BLaER1 (cell line): ENCODE results near the gene SLC12A8.
A peak's percentile ranks its signal among the peaks of the same experiment; 100 is the strongest.

Experiments used
- H3K27ac ChIP-seq: shearing (Covaris generic); formaldehyde crosslinking; 2 replicates; pipeline ENCODE4 v1.8.1; 2022
- H3K27me3 ChIP-seq: shearing (Covaris generic); formaldehyde crosslinking; 2 replicates; pipeline ENCODE4 v1.8.1; 2022
- H3K36me3 ChIP-seq: shearing (Covaris generic); formaldehyde crosslinking; 2 replicates; pipeline ENCODE4 v1.8.1; 2022
- H3K4me1 ChIP-seq: shearing (Covaris generic); formaldehyde crosslinking; 2 replicates; pipeline ENCODE4 v1.8.1; 2022
- H3K4me2 ChIP-seq: shearing (Covaris generic); formaldehyde crosslinking; 2 replicates; pipeline ENCODE4 v1.8.1; 2022
- H3K4me3 ChIP-seq: shearing (Covaris generic); formaldehyde crosslinking; 2 replicates; pipeline ENCODE4 v1.8.1; 2022
- H3K9ac ChIP-seq: shearing (Covaris generic); formaldehyde crosslinking; 2 replicates; pipeline ENCODE4 v1.8.1; 2022
- H3K9me3 ChIP-seq: shearing (Covaris generic); formaldehyde crosslinking; 2 replicates; pipeline ENCODE4 v1.8.1; 2022
- H4K20me1 ChIP-seq: shearing (Covaris generic); formaldehyde crosslinking; 2 replicates; pipeline ENCODE4 v1.8.1; 2022
- Cebpa-rat ChIP-seq: shearing (Covaris generic); IDR thresholded peaks from 2 replicates; pipeline ENCODE4 v1.8.1; 2022

SLC12A8 gene

GRCh38 chr3:125035217-125035616, 177.3 kb downstream of the SLC12A8 start:
- Histone ChIP-seq H3K4me1 (peaks cover 38% of the 10 kb centered on the region), H3K27me3 (no peaks in the 10 kb centered on the region), H3K4me3 (no peak overlapping the region), H3K27ac (no peak overlapping the region), H3K36me3 (no peaks in the 10 kb centered on the region; the same call in 1 of the 2 replicates), H4K20me1 (0 out of 2 replicates have a peak, but pooled peaks cover 5% of the 10 kb centered on the region), H3K9me3 (peaks cover 18% of the 10 kb centered on the region), H3K4me2 (no peak overlapping the region), H3K9ac (no peak overlapping the region)
- no peak for TF ChIP-seq Cebpa-rat

- no peak for TF ChIP-seq Cebpa-rat
- H3K27me3 ChIP-seq, result no peaks in the 10 kb centered on the region
These were observed 178.9 kb downstream of the SLC12A8 start for GRCh38 chr3:125033616-125034015.

GRCh38 chr3:125033135-125033534, 179.4 kb downstream of the SLC12A8 start:
- no peaks in the 10 kb centered on the region for H4K20me1 ChIP-seq
- peaks cover 18% of the 10 kb centered on the region for H3K9me3 ChIP-seq

More at GRCh38 chr3:125033616-125034015, 178.9 kb downstream of the SLC12A8 start:
- Histone ChIP-seq H3K9ac (no peak overlapping the region), H3K27ac (no peak overlapping the region), H3K4me2 (no peak overlapping the region), H3K36me3 (peaks cover 10% of the 10 kb centered on the region; the same call in 1 of the 2 replicates), H4K20me1 (0 out of 2 replicates have a peak, but pooled peaks cover 3% of the 10 kb centered on the region), H3K9me3 (peaks cover 18% of the 10 kb centered on the region), H3K4me3 (no peak overlapping the region), H3K4me1 (peaks cover 37% of the 10 kb centered on the region)

GRCh38 chr3:125032683-125033082, 179.9 kb downstream of the SLC12A8 start:
- Histone ChIP-seq H3K27ac (peak overlapping the region; percentile 53), H3K9me3 (peaks cover 18% of the 10 kb centered on the region), H3K36me3 (peaks cover 19% of the 10 kb centered on the region), H3K9ac (no peak overlapping the region; the same call in 1 of the 2 replicates), H3K4me2 (peak overlapping the region; percentile 64), H3K27me3 (no peaks in the 10 kb centered on the region), H3K4me1 (peaks cover 42% of the 10 kb centered on the region), H3K4me3 (no peak overlapping the region), H4K20me1 (no peaks in the 10 kb centered on the region)
- TF ChIP-seq Cebpa-rat, result no peak

More at GRCh38 chr3:125033135-125033534, 179.4 kb downstream of the SLC12A8 start:
- Histone ChIP-seq H3K36me3 (peaks cover 14% of the 10 kb centered on the region), H3K27me3 (no peaks in the 10 kb centered on the region), H3K9ac (no peak overlapping the region), H3K4me2 (peak overlapping the region; percentile 64; the same call in 1 of the 2 replicates), H3K4me3 (no peak overlapping the region), H3K4me1 (peaks cover 41% of the 10 kb centered on the region), H3K27ac (no peak overlapping the region)
- TF ChIP-seq Cebpa-rat, result no peak
